ENCODE results near the gene SEMA6A. TPM values are rescaled to one million over a fixed set of nuclear protein-coding genes. Genes with fewer than 3 reads are reported as not detected.

SEMA6A gene
- total and polyA plus RNA-seq, 9 of the 15 experiments (the other 6 are each of a cell fraction or from before 2014, with no cell fraction given) = 0.04 to 0.42 (median 0.18) TPM; not detected in 5

DNA sequence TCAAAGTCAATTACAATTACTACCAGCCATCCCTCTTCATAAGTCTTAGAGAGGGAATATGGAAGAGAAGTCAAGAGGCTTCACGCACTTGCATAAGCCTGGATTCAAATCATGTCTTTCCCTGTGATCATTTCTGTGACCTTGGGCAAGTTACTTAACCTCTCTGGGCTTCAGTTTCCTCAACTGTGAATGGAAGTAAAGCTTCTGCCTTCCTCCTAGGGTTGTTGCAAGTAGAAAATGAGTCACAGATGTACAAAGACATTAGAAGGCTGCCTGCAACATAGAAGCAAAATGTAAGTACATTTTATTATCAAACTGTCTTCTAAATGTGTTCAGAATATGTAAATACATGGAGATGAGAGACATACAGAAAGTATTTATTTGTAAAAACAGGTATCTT is 42.3 kb upstream of the SEMA6A start:
- TF ChIP-seq NFE2 (IDR thresholded peaks at IDR 0.05; ENCODE audit: low read depth) = no peak
- intact Hi-C loops (cut with micrococcal nuclease) (no loop called here), in situ Hi-C loops (cut with MboI) (no loop called here)
- no peaks in the 10 kb centered on the region for H3K4me1 ChIP-seq (replicated peaks in 1 of 2; ENCODE audit: control insufficient read depth in 2 of 2, insufficient read depth in 2 of 2, low read length in 2 of 2)
- H3K36me3 ChIP-seq (ENCODE audit: control insufficient read depth, insufficient read depth, low read length) = no peaks in the 10 kb centered on the region
- DNase-seq (ENCODE audit: extremely low read depth in 1 of 4, low spot score in 3 of 4) (no peak), FAIRE-seq (no peak), ATAC-seq (no peak)
- H2AFZ ChIP-seq (ENCODE audit: low read depth, low read length) = no peak overlapping the region
- WGBS (ENCODE audit: insufficient coverage, low coverage, missing lambda C conversion rate) = 0% methylated on average over 1 of the region's 1 CpG
- no peak overlapping the region for H3K9ac ChIP-seq (ENCODE audit: insufficient read depth in 1 of 2, low read depth in 2 of 2, low read length in 2 of 2)
- H3K9me3 ChIP-seq (replicated peaks; ENCODE audit: control insufficient read depth, insufficient read depth, low read depth, low read length) = no peaks in the 10 kb centered on the region
- H3K27ac ChIP-seq (ENCODE audit: extremely low read depth, low read depth, low read length) = no peak overlapping the region
- 0 out of 5 replicates have a peak, but pooled peaks cover 0 to 4% of the 10 kb centered on the region in 2 experiments for H3K27me3 ChIP-seq (ENCODE audit: control insufficient read depth in 2 of 2, insufficient read depth in 2 of 2, low read length in 2 of 2)
- no peaks in the 10 kb centered on the region for H3K79me2 ChIP-seq (ENCODE audit: control insufficient read depth, insufficient read depth, low read length)
- POLR2A ChIA-PET = no interaction called here
- CTCF ChIA-PET (ENCODE audit: low intra/inter-chr PET ratio) = no interaction called here
- H3K4me2 ChIP-seq (ENCODE audit: insufficient read depth, low read length) = no peak overlapping the region
- BruUV-seq (replicated peaks) = no TSS peak
- H3K4me3 ChIP-seq = no peak overlapping the region
- no peaks in the 10 kb centered on the region for H4K20me1 ChIP-seq (replicated peaks; ENCODE audit: control insufficient read depth, insufficient read depth, low read length)
- H3K9me1 ChIP-seq (ENCODE audit: control insufficient read depth, insufficient read depth, low read length) = no peaks in the 10 kb centered on the region

DNA sequence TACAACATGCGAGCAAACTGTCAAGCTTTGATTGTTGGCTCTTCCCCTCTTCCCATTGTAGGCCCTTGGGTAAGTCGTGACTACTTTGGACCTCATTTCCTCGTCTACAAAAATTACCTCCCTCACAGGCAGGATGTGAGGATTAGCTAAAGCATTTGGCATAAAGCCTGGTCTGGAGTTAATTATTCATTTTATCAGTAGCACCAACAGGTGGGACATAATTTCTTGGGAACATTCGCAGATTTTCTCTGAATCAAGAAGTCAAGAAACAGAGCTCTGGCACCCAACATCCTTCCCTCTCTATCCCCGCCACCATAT is 39.9 kb upstream of the SEMA6A start:
- ChIA-PET CTCF (ENCODE audit: low intra/inter-chr PET ratio) (no interaction called here), POLR2A (no interaction called here)
- BruUV-seq (replicated peaks) = no TSS peak
- Histone ChIP-seq H3K4me2 (ENCODE audit: insufficient read depth, low read length) (no peak overlapping the region), H3K9me3 (replicated peaks; ENCODE audit: control insufficient read depth, insufficient read depth, low read depth, low read length) (no peaks in the 10 kb centered on the region), H3K4me3 (no peak overlapping the region), H2AFZ (ENCODE audit: low read depth, low read length) (no peak overlapping the region), H3K27ac (ENCODE audit: extremely low read depth, low read depth, low read length) (no peak overlapping the region), H3K4me1 (replicated peaks in 1 of 2; ENCODE audit: control insufficient read depth in 2 of 2, insufficient read depth in 2 of 2, low read length in 2 of 2) (no peaks in the 10 kb centered on the region), H3K27me3 (ENCODE audit: control insufficient read depth in 2 of 2, insufficient read depth in 2 of 2, low read length in 2 of 2) (0 out of 5 replicates have a peak, but pooled peaks cover 0 to 4% of the 10 kb centered on the region in 2 experiments), H3K36me3 (ENCODE audit: control insufficient read depth, insufficient read depth, low read length) (no peaks in the 10 kb centered on the region), H3K79me2 (ENCODE audit: control insufficient read depth, insufficient read depth, low read length) (no peaks in the 10 kb centered on the region), H4K20me1 (replicated peaks; ENCODE audit: control insufficient read depth, insufficient read depth, low read length) (no peaks in the 10 kb centered on the region), H3K9ac (ENCODE audit: insufficient read depth in 1 of 2, low read depth in 2 of 2, low read length in 2 of 2) (no peak overlapping the region), H3K9me1 (ENCODE audit: control insufficient read depth, insufficient read depth, low read length) (no peaks in the 10 kb centered on the region)
- intact Hi-C loops (cut with micrococcal nuclease) = no loop called here
- no peak for FAIRE-seq
- in situ Hi-C loops (cut with MboI) = no loop called here
- ATAC-seq = no peak
- 0% methylated on average over 5 of the region's 5 CpGs for WGBS (ENCODE audit: insufficient coverage, low coverage, missing lambda C conversion rate)
- DNase-seq (ENCODE audit: extremely low read depth in 1 of 4, low spot score in 3 of 4) = no peak
- TF ChIP-seq BRCA1 (IDR thresholded peaks at IDR 0.05) (no peak), BRCA1 (CRISPR knock-in tag; IDR thresholded peaks at IDR 0.05) (no peak), TAF1 (IDR thresholded peaks at IDR 0.05; ENCODE audit: control insufficient read depth, extremely low read depth, insufficient read depth, low read length, severe bottlenecking) (no peak), TCFL5 (CRISPR knock-in tag; conservative IDR thresholded peaks at IDR 0.05) (no peak), RBBP5 (IDR thresholded peaks at IDR 0.05; ENCODE audit: borderline replicate concordance, insufficient read depth, low read length, poor library complexity, severe bottlenecking) (no peak), KDM1A (IDR thresholded peaks at IDR 0.05) (no peak), KHSRP (IDR thresholded peaks at IDR 0.05) (no peak), NCOA2 (IDR thresholded peaks at IDR 0.05; ENCODE audit: partially characterized antibody in 2 of 2) (no peak)
- TF ChIP-seq, protein P1, sequence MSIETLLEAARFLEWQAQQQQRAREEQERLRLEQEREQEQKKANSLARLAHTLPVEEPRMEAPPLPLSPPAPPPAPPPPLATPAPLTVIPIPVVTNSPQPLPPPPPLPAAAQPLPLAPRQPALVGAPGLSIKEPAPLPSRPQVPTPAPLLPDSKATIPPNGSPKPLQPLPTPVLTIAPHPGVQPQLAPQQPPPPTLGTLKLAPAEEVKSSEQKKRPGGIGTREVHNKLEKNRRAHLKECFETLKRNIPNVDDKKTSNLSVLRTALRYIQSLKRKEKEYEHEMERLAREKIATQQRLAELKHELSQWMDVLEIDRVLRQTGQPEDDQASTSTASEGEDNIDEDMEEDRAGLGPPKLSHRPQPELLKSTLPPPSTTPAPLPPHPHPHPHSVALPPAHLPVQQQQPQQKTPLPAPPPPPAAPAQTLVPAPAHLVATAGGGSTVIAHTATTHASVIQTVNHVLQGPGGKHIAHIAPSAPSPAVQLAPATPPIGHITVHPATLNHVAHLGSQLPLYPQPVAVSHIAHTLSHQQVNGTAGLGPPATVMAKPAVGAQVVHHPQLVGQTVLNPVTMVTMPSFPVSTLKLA (conservative IDR thresholded peaks at IDR 0.05) = no peak
- TF ChIP-seq, protein P2, sequence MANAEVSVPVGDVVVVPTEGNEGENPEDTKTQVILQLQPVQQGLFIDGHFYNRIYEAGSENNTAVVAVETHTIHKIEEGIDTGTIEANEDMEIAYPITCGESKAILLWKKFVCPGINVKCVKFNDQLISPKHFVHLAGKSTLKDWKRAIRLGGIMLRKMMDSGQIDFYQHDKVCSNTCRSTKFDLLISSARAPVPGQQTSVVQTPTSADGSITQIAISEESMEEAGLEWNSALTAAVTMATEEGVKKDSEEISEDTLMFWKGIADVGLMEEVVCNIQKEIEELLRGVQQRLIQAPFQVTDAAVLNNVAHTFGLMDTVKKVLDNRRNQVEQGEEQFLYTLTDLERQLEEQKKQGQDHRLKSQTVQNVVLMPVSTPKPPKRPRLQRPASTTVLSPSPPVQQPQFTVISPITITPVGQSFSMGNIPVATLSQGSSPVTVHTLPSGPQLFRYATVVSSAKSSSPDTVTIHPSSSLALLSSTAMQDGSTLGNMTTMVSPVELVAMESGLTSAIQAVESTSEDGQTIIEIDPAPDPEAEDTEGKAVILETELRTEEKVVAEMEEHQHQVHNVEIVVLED (CRISPR knock-in tag; IDR thresholded peaks at IDR 0.05) = no peak
- TF ChIP-seq, protein P3, sequence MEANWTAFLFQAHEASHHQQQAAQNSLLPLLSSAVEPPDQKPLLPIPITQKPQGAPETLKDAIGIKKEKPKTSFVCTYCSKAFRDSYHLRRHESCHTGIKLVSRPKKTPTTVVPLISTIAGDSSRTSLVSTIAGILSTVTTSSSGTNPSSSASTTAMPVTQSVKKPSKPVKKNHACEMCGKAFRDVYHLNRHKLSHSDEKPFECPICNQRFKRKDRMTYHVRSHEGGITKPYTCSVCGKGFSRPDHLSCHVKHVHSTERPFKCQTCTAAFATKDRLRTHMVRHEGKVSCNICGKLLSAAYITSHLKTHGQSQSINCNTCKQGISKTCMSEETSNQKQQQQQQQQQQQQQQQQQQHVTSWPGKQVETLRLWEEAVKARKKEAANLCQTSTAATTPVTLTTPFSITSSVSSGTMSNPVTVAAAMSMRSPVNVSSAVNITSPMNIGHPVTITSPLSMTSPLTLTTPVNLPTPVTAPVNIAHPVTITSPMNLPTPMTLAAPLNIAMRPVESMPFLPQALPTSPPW (CRISPR knock-in tag; IDR thresholded peaks at IDR 0.05) = no peak

All from K562 (cell line).